Osteocyte (in vitro differentiated cells): Measurements from ENCODE around the gene MANF. TPM values are rescaled to one million over a fixed set of nuclear protein-coding genes. Genes with fewer than 3 reads are reported as not detected.

Source experiments
- DNase-seq: peaks from one replicate; pipeline ENCODE4 v3.0.0; 2021; ENCODE audit warnings: mixed read lengths; ENCODE audit not compliant: unreplicated experiment; ENCODE audit errors: extremely low spot score
- H3K27ac Mint-ChIP-seq: one replicate; pipeline ENCODE4 v1.8.0; 2021; ENCODE audit warnings: mild to moderate bottlenecking, mixed read lengths; ENCODE audit not compliant: unreplicated experiment
- H3K27me3 Mint-ChIP-seq: one replicate; pipeline ENCODE4 v1.8.0; 2021; ENCODE audit warnings: mixed read lengths; ENCODE audit not compliant: unreplicated experiment
- H3K36me3 Mint-ChIP-seq: one replicate; pipeline ENCODE4 v1.8.0; 2021; ENCODE audit warnings: mixed read lengths; ENCODE audit not compliant: unreplicated experiment
- H3K4me1 Mint-ChIP-seq: one replicate; pipeline ENCODE4 v1.8.0; 2021; ENCODE audit warnings: mixed read lengths; ENCODE audit not compliant: unreplicated experiment
- H3K4me3 Mint-ChIP-seq: one replicate; pipeline ENCODE4 v1.8.0; 2021; ENCODE audit warnings: mild to moderate bottlenecking, moderate library complexity, mixed read lengths; ENCODE audit not compliant: unreplicated experiment
- H3K9me3 Mint-ChIP-seq: one replicate; pipeline ENCODE4 v1.8.0; 2021; ENCODE audit warnings: mixed read lengths; ENCODE audit not compliant: unreplicated experiment
- CTCF ChIP-seq: fragments of 200-600 bp; sonication (generic); IDR thresholded peaks from 2 replicates; pipeline ENCODE4 v1.5.0; 2021; ENCODE audit warnings: antibody characterized with exemption, mild to moderate bottlenecking, moderate library complexity
- total RNA-seq: library from RNA; stranded (reverse); gene quantifications from 2 replicates; pipeline ENCODE4 v1.2.1, GENCODE V29; 2021

The MANF gene
- total RNA-seq, 1 donor from 2014 or later = 94.8 TPM

- Mint-ChIP-seq H3K4me1 (no peaks in the 10 kb centered on the region), H3K9me3 (no peaks in the 10 kb centered on the region), H3K27me3 (no peaks in the 10 kb centered on the region), H3K4me3 (no peak overlapping the region), H3K36me3 (peaks cover 25% of the 10 kb centered on the region), H3K27ac (no peak overlapping the region)
- no peak for DNase-seq
- no peak for TF ChIP-seq CTCF
Observed at GRCh38 chr3:51408021-51408420, 22.9 kb downstream of the MANF start.

GRCh38 chr3:51408813-51409212 is 23.7 kb downstream of the MANF start:
- Mint-ChIP-seq H3K27me3 (no peaks in the 10 kb centered on the region), H3K27ac (no peak overlapping the region), H3K9me3 (no peaks in the 10 kb centered on the region), H3K4me1 (no peaks in the 10 kb centered on the region), H3K36me3 (peaks cover 24% of the 10 kb centered on the region), H3K4me3 (no peak overlapping the region)
- DNase-seq = no peak
- TF ChIP-seq CTCF = no peak

DNA sequence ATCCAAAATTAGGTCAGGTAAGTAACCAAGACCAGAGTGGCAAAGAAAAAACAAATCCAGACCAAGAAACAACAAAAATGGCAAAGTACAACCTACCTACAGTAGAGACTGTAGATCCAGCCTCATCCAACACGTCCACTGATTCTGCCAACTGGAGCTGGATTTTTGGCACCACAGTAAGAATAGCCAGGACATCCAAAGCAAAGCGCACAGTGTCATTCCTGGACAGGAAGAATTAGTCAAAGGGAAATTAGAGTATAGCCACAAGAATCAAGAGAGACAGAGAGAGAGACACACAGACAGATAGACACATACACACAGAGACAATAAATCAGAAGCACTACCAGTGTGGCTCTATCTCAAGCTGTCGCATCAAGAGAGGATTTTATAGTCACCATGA is 37.1 kb downstream of the MANF start:
- Mint-ChIP-seq H3K27ac (no peak overlapping the region), H3K4me3 (no peak overlapping the region), H3K36me3 (peaks cover 25% of the 10 kb centered on the region), H3K4me1 (no peaks in the 10 kb centered on the region), H3K9me3 (no peaks in the 10 kb centered on the region), H3K27me3 (no peaks in the 10 kb centered on the region)
- DNase-seq = no peak
- TF ChIP-seq CTCF = no peak

DNA sequence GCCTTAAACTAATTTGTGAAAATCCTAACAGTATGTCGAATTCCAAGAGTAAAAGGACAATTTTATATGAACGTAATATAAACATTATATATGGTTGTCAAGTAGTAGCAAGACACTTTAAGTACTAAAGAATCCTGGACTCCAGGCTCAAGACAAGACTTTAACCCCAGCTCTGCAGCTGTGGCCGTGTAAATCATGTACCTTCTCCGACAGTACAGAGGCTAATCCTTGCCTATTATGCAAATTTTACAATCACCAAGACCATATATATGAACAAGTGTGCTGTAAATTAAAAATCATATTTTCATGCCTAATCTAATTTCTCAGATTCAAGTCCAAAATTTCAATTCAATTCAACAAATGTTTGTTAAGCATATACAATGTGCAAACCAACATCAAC is 41.8 kb downstream of the MANF start:
- Mint-ChIP-seq H3K9me3 (no peaks in the 10 kb centered on the region), H3K4me3 (no peak overlapping the region), H3K4me1 (peaks cover 2% of the 10 kb centered on the region), H3K27ac (no peak overlapping the region), H3K27me3 (no peaks in the 10 kb centered on the region), H3K36me3 (peaks cover 21% of the 10 kb centered on the region)
- no peak for TF ChIP-seq CTCF
- no peak for DNase-seq

- Mint-ChIP-seq H3K36me3 (peaks cover 23% of the 10 kb centered on the region), H3K27me3 (no peaks in the 10 kb centered on the region), H3K4me1 (peaks cover 14% of the 10 kb centered on the region), H3K9me3 (no peaks in the 10 kb centered on the region), H3K4me3 (no peak overlapping the region), H3K27ac (no peak overlapping the region)
- DNase-seq = no peak
- TF ChIP-seq CTCF = no peak
Observed at GRCh38 chr3:51429138-51429537, 44.0 kb downstream of the MANF start.
